ENCODE measurements around the gene PVRIG. TPM values are rescaled to one million over a fixed set of nuclear protein-coding genes. Genes with fewer than 3 reads are reported as not detected.
"Not testable (repeated sequence)": the region's sequence is repeated elsewhere in the genome, so short reads cannot be mapped to it uniquely, and the experiment has no call there.

PVRIG gene
- polyA plus RNA-seq (2013, experiment 1 of 2): not detected
- not detected for polyA plus RNA-seq (2013, experiment 2 of 2)

- WGBS, 2 donors (ENCODE audit: extremely low coverage in 2 of 2, insufficient read length in 2 of 2, insufficient replicate concordance in 1 of 2): no CpG with 5 or more reads among the region's 27 CpGs
- H4K8ac ChIP-seq (ENCODE audit: low read depth, low read length): not testable (repeated sequence)
These were observed at the start of gene PVRIG for GRCh38 chr7:100219801-100220585. Gene PVRIG, plus strand, starts transcription at chr7:100219949. Its CDS starts 22 bp downstream, at chr7:100219971.

GRCh38 chr7:100170101-100170897, 49.5 kb upstream of the PVRIG start:
- Histone ChIP-seq H3K18ac (ENCODE audit: low read length) (peak overlapping the region; percentile 13), H2AK5ac (ENCODE audit: low read depth, low read length) (peak overlapping the region; percentile 78), H3K23ac (ENCODE audit: low read depth, low read length, poor library complexity) (no peak overlapping the region), H3K4me2 (ENCODE audit: insufficient read depth, low read length, poor library complexity, severe bottlenecking) (no peak overlapping the region), H3K4me3 (ENCODE audit: low read length in 2 of 2) (no peak overlapping the region), H3K4me1 (ENCODE audit: control insufficient read depth in 2 of 2, insufficient read depth in 1 of 2, low read depth in 1 of 2, low read length in 2 of 2) (peaks cover 24 to 28% of the 10 kb centered on the region in 2 donors), H2BK12ac (ENCODE audit: low read length) (no peak overlapping the region), H2BK5ac (ENCODE audit: low read length) (no peak overlapping the region), H3K79me1 (ENCODE audit: low read depth, low read length) (peaks cover 2% of the 10 kb centered on the region), H3K9ac (ENCODE audit: low read depth, low read length, poor library complexity) (peak overlapping the region; percentile 55), H4K91ac (ENCODE audit: low read depth, low read length, poor library complexity) (no peak overlapping the region), H3K27me3 (ENCODE audit: control insufficient read depth in 3 of 3, insufficient read depth in 3 of 3, low read depth in 1 of 3, low read length in 3 of 3) (peaks cover 0 to 36% (median 0%) of the 10 kb centered on the region in 3 experiments), H3K36me3 (replicated peaks in 1 of 2; ENCODE audit: control insufficient read depth in 2 of 2, insufficient read depth in 2 of 2, low read length in 2 of 2) (peaks cover 6 to 46% of the 10 kb centered on the region in 2 donors), H4K8ac (ENCODE audit: low read depth, low read length) (no peak overlapping the region), H3K27ac (replicated peaks; ENCODE audit: low read length) (no peak overlapping the region), H2BK120ac (ENCODE audit: low read depth, low read length) (peak overlapping the region; percentile 82), H2BK15ac (ENCODE audit: low read length) (no peak overlapping the region), H3K14ac (ENCODE audit: low read length) (no peak overlapping the region), H2AFZ (ENCODE audit: low read length) (no peak overlapping the region), H3K9me3 (replicated peaks in 1 of 2; ENCODE audit: control insufficient read depth in 2 of 2, insufficient read depth in 1 of 2, low read depth in 1 of 2, low read length in 2 of 2) (no peaks in the 10 kb centered on the region), H3K4ac (ENCODE audit: low read length) (peak overlapping the region; percentile 67)
- DNase-seq (ENCODE audit: low spot score): no peak
- no CpG with 5 or more reads among the region's 11 CpGs for WGBS, 2 donors (ENCODE audit: extremely low coverage in 2 of 2, insufficient read length in 2 of 2, insufficient replicate concordance in 1 of 2)

More at GRCh38 chr7:100219801-100220585, at the start of gene PVRIG:
- not testable (repeated sequence) for DNase-seq (ENCODE audit: low spot score); H4K91ac ChIP-seq (ENCODE audit: low read depth, low read length, poor library complexity); H2AFZ ChIP-seq (ENCODE audit: low read length); H3K9me3 ChIP-seq (replicated peaks in 1 of 2; ENCODE audit: control insufficient read depth in 2 of 2, insufficient read depth in 1 of 2, low read depth in 1 of 2, low read length in 2 of 2); H2BK15ac ChIP-seq (ENCODE audit: low read length); H2BK120ac ChIP-seq (ENCODE audit: low read depth, low read length); H3K9ac ChIP-seq (ENCODE audit: low read depth, low read length, poor library complexity); H3K4me1 ChIP-seq (ENCODE audit: control insufficient read depth in 2 of 2, insufficient read depth in 1 of 2, low read depth in 1 of 2, low read length in 2 of 2); H3K4me3 ChIP-seq (ENCODE audit: low read length in 2 of 2); H3K18ac ChIP-seq (ENCODE audit: low read length); H3K27ac ChIP-seq (replicated peaks; ENCODE audit: low read length); H3K4ac ChIP-seq (ENCODE audit: low read length); H3K79me1 ChIP-seq (ENCODE audit: low read depth, low read length); H2BK12ac ChIP-seq (ENCODE audit: low read length); H3K4me2 ChIP-seq (ENCODE audit: insufficient read depth, low read length, poor library complexity, severe bottlenecking); H3K14ac ChIP-seq (ENCODE audit: low read length); H2AK5ac ChIP-seq (ENCODE audit: low read depth, low read length); H3K27me3 ChIP-seq (ENCODE audit: control insufficient read depth in 3 of 3, insufficient read depth in 3 of 3, low read depth in 1 of 3, low read length in 3 of 3)
- H2BK5ac ChIP-seq (ENCODE audit: low read length): peak within 1 kb of the TSS; percentile 39
- peaks cover 24 to 26% of the 10 kb centered on the region in 2 donors for H3K36me3 ChIP-seq (replicated peaks in 1 of 2; ENCODE audit: control insufficient read depth in 2 of 2, insufficient read depth in 2 of 2, low read length in 2 of 2)
- H3K23ac ChIP-seq (ENCODE audit: low read depth, low read length, poor library complexity): peak within 1 kb of the TSS; percentile 55

- H4K91ac ChIP-seq (ENCODE audit: low read depth, low read length, poor library complexity): no peak overlapping the region
- no peak overlapping the region for H3K14ac ChIP-seq (ENCODE audit: low read length)
- peaks cover 30 to 31% of the 10 kb centered on the region in 2 donors for H3K4me1 ChIP-seq (ENCODE audit: control insufficient read depth in 2 of 2, insufficient read depth in 1 of 2, low read depth in 1 of 2, low read length in 2 of 2)
- no peak overlapping the region for H3K27ac ChIP-seq (replicated peaks; ENCODE audit: low read length)
- no peaks in the 10 kb centered on the region for H3K9me3 ChIP-seq (replicated peaks in 1 of 2; ENCODE audit: control insufficient read depth in 2 of 2, insufficient read depth in 1 of 2, low read depth in 1 of 2, low read length in 2 of 2)
- peaks cover 2% of the 10 kb centered on the region for H3K79me1 ChIP-seq (ENCODE audit: low read depth, low read length)
- peak overlapping the region; percentile 90 for H3K23ac ChIP-seq (ENCODE audit: low read depth, low read length, poor library complexity)
- no peak overlapping the region for H3K4ac ChIP-seq (ENCODE audit: low read length)
- H3K36me3 ChIP-seq (replicated peaks in 1 of 2; ENCODE audit: control insufficient read depth in 2 of 2, insufficient read depth in 2 of 2, low read length in 2 of 2): peaks cover 8 to 51% of the 10 kb centered on the region in 2 donors
- H2BK5ac ChIP-seq (ENCODE audit: low read length): peak overlapping the region; percentile 20
- H2BK12ac ChIP-seq (ENCODE audit: low read length): no peak overlapping the region
- peak overlapping the region in 1 of 2 donors; percentile 77 for H3K4me3 ChIP-seq (ENCODE audit: low read length in 2 of 2)
- peaks cover 0 to 36% (median 0%) of the 10 kb centered on the region in 3 experiments for H3K27me3 ChIP-seq (ENCODE audit: control insufficient read depth in 3 of 3, insufficient read depth in 3 of 3, low read depth in 1 of 3, low read length in 3 of 3)
- no peak overlapping the region for H2AFZ ChIP-seq (ENCODE audit: low read length)
- H3K9ac ChIP-seq (ENCODE audit: low read depth, low read length, poor library complexity): peak overlapping the region; percentile 78
- H2BK15ac ChIP-seq (ENCODE audit: low read length): no peak overlapping the region
- no peak overlapping the region for H4K8ac ChIP-seq (ENCODE audit: low read depth, low read length)
- H3K18ac ChIP-seq (ENCODE audit: low read length): peak overlapping the region; percentile 77
- H3K4me2 ChIP-seq (ENCODE audit: insufficient read depth, low read length, poor library complexity, severe bottlenecking): peak overlapping the region; percentile 89
- WGBS, 2 donors (ENCODE audit: extremely low coverage in 2 of 2, insufficient read length in 2 of 2, insufficient replicate concordance in 1 of 2): no CpG with 5 or more reads among the region's 61 CpGs
- H2BK120ac ChIP-seq (ENCODE audit: low read depth, low read length): no peak overlapping the region
- no peak overlapping the region for H2AK5ac ChIP-seq (ENCODE audit: low read depth, low read length)
- DNase-seq (ENCODE audit: low spot score): peak; percentile 38
These were observed 48.6 kb upstream of the PVRIG start for GRCh38 chr7:100171087-100171681.
